DOHH2 (cell line): Measurements from ENCODE around the gene CCDC106.

ENCODE experiments used
- EZH2phosphoT487 ChIP-seq: fragments of 200-600 bp; sonication (generic); IDR thresholded peaks from 2 replicates; pipeline ENCODE4 v1.6.1; 2017; ENCODE audit warnings: borderline replicate concordance, mild to moderate bottlenecking, antibody characterized with exemption, low read length, moderate library complexity, mixed read lengths
- TF ChIP-seq, protein P1 (sequence below): fragments of 200-600 bp; sonication (generic); IDR thresholded peaks from one replicate; pipeline ENCODE4 v1.5.1; 2014; ENCODE audit warnings: antibody characterized with exemption, mild to moderate bottlenecking, low read depth, low read length; ENCODE audit not compliant: poor library complexity, severe bottlenecking

DNA sequence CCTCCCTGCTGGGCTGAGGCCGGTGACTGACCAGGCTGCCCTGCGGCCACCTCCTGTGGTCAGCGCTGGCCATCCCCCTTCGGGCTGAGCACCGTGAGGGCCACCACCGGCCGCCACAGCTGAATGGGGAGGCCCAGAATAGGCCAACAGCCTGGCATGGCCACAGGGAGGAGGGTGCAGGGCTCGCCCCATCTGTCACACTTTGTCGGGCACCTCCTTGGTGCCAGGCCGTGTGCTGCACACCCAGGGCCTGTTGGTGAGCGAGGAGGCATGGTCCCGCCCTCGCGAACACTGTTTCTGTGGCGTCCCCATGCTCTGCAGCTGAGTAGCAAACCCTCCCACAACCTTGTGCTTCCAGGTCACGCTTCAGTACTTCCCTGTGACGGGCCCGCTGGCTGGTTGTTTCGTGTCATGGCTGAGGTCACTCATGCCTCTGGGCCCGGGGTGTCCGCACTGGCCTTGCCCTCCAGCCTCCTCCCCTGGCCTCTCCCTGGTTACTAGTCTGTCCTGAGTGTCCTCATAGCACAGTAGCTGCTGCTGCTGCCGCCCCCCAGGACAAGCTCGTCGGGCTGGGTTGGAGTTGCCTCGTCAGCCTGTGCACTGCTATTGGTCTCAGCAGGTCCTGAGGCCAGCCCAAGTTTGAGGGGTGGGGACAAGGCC is 42.2 kb downstream of the CCDC106 start:
- TF ChIP-seq, protein P1, sequence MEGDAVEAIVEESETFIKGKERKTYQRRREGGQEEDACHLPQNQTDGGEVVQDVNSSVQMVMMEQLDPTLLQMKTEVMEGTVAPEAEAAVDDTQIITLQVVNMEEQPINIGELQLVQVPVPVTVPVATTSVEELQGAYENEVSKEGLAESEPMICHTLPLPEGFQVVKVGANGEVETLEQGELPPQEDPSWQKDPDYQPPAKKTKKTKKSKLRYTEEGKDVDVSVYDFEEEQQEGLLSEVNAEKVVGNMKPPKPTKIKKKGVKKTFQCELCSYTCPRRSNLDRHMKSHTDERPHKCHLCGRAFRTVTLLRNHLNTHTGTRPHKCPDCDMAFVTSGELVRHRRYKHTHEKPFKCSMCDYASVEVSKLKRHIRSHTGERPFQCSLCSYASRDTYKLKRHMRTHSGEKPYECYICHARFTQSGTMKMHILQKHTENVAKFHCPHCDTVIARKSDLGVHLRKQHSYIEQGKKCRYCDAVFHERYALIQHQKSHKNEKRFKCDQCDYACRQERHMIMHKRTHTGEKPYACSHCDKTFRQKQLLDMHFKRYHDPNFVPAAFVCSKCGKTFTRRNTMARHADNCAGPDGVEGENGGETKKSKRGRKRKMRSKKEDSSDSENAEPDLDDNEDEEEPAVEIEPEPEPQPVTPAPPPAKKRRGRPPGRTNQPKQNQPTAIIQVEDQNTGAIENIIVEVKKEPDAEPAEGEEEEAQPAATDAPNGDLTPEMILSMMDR = no peak
- no peak for TF ChIP-seq EZH2phosphoT487
